Measurements from ENCODE around the gene RELT.

- no peak for TF ChIP-seq CTCF (IDR thresholded peaks at IDR 0.05)
- no peak for TF ChIP-seq POLR2A (IDR thresholded peaks at IDR 0.05)
- peak in 1 of 2 donors; percentile 29 for TF ChIP-seq EP300 (IDR thresholded peaks at IDR 0.05)
Observed at GRCh38 chr11:73375830-73376159, 404 bp upstream of the RELT start.

All from tibial nerve (tissue), 4 donors.